Measurements from ENCODE around the gene NEDD9.
A peak's percentile ranks its signal among the peaks of the same experiment; 100 is the strongest.

DNA sequence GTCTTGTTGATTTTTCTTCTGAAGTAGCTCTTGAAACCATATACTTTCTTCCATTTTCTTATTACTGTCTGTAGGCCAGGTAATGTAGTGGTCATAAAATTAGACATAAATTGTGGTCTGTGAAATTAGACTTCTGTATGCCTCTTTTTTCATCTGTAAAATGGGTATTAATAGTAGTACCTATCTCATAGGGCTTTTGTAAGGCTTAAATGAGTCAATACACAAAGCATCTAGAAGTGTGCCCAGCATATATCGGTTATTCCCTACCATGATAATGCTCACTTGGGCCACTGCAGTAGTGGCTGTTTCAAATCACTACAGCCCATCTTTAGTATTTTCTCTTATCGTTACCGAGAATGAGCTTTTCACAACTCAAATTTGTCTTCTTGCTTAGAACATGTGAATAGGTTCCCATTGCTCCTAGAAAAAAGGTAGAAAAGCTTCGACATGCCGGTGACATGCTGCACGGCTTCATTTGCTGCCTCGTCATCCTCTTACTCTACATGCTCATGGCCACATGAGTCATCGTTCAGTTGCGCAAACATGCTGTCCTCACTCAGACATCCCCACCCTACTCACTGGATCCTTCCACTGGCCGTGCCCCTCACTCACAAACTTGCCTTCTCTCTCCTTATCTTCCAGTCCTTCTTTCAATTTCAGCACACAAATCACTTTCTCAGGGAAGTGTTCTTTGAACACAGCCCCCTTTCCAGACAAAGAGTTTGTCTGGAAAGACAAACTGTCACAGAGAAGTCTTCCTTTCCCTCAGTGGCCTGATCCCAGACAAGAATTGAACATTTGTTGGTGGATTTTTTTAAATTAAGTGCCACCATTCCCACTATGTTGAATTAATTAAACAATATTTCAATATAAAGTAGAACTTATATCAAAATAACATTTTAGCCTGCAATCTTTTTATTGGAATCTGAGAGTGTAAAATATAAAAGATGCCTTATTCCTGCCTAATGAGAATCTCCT is 88.8 kb downstream of the NEDD9 start:
- TF ChIP-seq EGR1 (IDR thresholded peaks at IDR 0.05) (no peak), TAF1 (IDR thresholded peaks at IDR 0.05; ENCODE audit: low read depth) (no peak), CREB1 (IDR thresholded peaks at IDR 0.05; ENCODE audit: low read depth) (no peak), TEAD4 (IDR thresholded peaks at IDR 0.05) (no peak), EP300 (IDR thresholded peaks at IDR 0.05; ENCODE audit: borderline replicate concordance) (no peak), CEBPB (IDR thresholded peaks at IDR 0.05) (peak; percentile 92), TCF12 (IDR thresholded peaks at IDR 0.05; ENCODE audit: low read depth) (no peak), RAD21 (IDR thresholded peaks at IDR 0.05; ENCODE audit: low read depth) (no peak)
- TF ChIP-seq, protein P1, sequence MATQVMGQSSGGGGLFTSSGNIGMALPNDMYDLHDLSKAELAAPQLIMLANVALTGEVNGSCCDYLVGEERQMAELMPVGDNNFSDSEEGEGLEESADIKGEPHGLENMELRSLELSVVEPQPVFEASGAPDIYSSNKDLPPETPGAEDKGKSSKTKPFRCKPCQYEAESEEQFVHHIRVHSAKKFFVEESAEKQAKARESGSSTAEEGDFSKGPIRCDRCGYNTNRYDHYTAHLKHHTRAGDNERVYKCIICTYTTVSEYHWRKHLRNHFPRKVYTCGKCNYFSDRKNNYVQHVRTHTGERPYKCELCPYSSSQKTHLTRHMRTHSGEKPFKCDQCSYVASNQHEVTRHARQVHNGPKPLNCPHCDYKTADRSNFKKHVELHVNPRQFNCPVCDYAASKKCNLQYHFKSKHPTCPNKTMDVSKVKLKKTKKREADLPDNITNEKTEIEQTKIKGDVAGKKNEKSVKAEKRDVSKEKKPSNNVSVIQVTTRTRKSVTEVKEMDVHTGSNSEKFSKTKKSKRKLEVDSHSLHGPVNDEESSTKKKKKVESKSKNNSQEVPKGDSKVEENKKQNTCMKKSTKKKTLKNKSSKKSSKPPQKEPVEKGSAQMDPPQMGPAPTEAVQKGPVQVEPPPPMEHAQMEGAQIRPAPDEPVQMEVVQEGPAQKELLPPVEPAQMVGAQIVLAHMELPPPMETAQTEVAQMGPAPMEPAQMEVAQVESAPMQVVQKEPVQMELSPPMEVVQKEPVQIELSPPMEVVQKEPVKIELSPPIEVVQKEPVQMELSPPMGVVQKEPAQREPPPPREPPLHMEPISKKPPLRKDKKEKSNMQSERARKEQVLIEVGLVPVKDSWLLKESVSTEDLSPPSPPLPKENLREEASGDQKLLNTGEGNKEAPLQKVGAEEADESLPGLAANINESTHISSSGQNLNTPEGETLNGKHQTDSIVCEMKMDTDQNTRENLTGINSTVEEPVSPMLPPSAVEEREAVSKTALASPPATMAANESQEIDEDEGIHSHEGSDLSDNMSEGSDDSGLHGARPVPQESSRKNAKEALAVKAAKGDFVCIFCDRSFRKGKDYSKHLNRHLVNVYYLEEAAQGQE (IDR thresholded peaks at IDR 0.05; ENCODE audit: low read depth) = no peak
- TF ChIP-seq, protein P2, sequence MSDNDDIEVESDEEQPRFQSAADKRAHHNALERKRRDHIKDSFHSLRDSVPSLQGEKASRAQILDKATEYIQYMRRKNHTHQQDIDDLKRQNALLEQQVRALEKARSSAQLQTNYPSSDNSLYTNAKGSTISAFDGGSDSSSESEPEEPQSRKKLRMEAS (IDR thresholded peaks at IDR 0.05) = no peak

Measured in Ishikawa (cell line).